PC-3 (cell line): ENCODE measurements around the gene TMEM59L. TPM values are rescaled to one million over a fixed set of nuclear protein-coding genes. Genes with fewer than 3 reads are reported as not detected.

Experiments
- ATAC-seq: fragments of 200-7000 bp; cut with Tn5 transposase; 2 replicates; pipeline ENCODE4 v1.9.1; 2020; ENCODE audit warnings: mild to moderate bottlenecking, moderate library complexity
- BruUV-seq: library from RNA; stranded (reverse); fragments of 400-500 nt; replicated peaks from 2 replicates; lab custom pipeline; 2021; lab: Mats Ljungman, UMichigan
- CTCF ChIA-PET: fragments of 300-600 bp; sonication (Branson Sonifier 250); formaldehyde crosslinking; loops from one replicate; lab custom pipeline; 2022; ENCODE audit warnings: antibody characterized with exemption; lab: Charles Lee
- POLR2A ChIA-PET: fragments of 300-600 bp; sonication (Branson Sonifier 250); formaldehyde crosslinking; loops from one replicate; lab custom pipeline; 2022; ENCODE audit warnings: antibody characterized with exemption; ENCODE audit not compliant: unreplicated experiment; lab: Charles Lee
- DNase-seq: peaks from one replicate; pipeline ENCODE4 v3.0.0-alpha.2; 2015
- H2AFZ ChIP-seq: fragments of 300-600 bp; sonication (generic); 2 replicates; pipeline ENCODE4 v1.6.0; 2016; ENCODE audit warnings: antibody characterized with exemption, low read length
- H3F3A ChIP-seq: fragments of 300-600 bp; sonication (generic); one replicate; pipeline ENCODE4 v1.6.0; 2017; ENCODE audit warnings: antibody characterized with exemption, low read length, control low read depth, mild to moderate bottlenecking; ENCODE audit not compliant: unreplicated experiment
- H3K27ac ChIP-seq: fragments of 300-600 bp; sonication (generic); 2 replicates; pipeline ENCODE4 v1.5.1; 2016; ENCODE audit warnings: mild to moderate bottlenecking, low read length
- H3K27me3 ChIP-seq: fragments of 300-600 bp; sonication (generic); 2 replicates; pipeline ENCODE4 v1.6.1; 2016; ENCODE audit warnings: low read length, mixed read lengths
- H3K36me3 ChIP-seq: fragments of 300-600 bp; sonication (generic); 2 replicates; pipeline ENCODE4 v1.6.1; 2016; ENCODE audit warnings: low read depth, mixed run types, low read length, mixed read lengths
- H3K4me1 ChIP-seq: fragments of 300-600 bp; sonication (generic); 2 replicates; pipeline ENCODE4 v1.5.1; 2016; ENCODE audit warnings: low read length; ENCODE audit not compliant: insufficient read depth
- H3K4me2 ChIP-seq: fragments of 300-600 bp; sonication (generic); 2 replicates; pipeline ENCODE4 v1.6.0; 2016; ENCODE audit warnings: low read length
- H3K4me3 ChIP-seq: fragments of 300-600 bp; sonication (generic); 2 replicates; pipeline ENCODE4 v1.5.1; 2016; ENCODE audit warnings: mild to moderate bottlenecking, low read length, mixed read lengths
- H3K79me2 ChIP-seq: fragments of 300-600 bp; sonication (generic); 2 replicates; pipeline ENCODE4 v1.6.1; 2017; ENCODE audit warnings: low read length, mixed read lengths
- H3K9ac ChIP-seq: fragments of 300-600 bp; sonication (generic); 2 replicates; pipeline ENCODE4 v1.6.0; 2016; ENCODE audit warnings: mild to moderate bottlenecking, low read length
- H3K9me2 ChIP-seq: fragments of 300-600 bp; sonication (generic); replicated peaks from 2 replicates; pipeline ENCODE4 v1.6.1; 2016; ENCODE audit warnings: mixed run types, low read length, mixed read lengths
- H3K9me3 ChIP-seq: fragments of 300-600 bp; sonication (generic); 2 replicates; pipeline ENCODE4 v1.6.1; 2016; ENCODE audit warnings: low read length, mixed read lengths
- H4K20me1 ChIP-seq: fragments of 300-600 bp; sonication (generic); 2 replicates; pipeline ENCODE4 v1.6.1; 2016; ENCODE audit warnings: low read length, mixed read lengths
- EZH2 ChIP-seq: fragments of 300-600 bp; sonication (generic); IDR thresholded peaks from one replicate; pipeline ENCODE4 v1.6.1; 2017; ENCODE audit warnings: antibody characterized with exemption, mild to moderate bottlenecking, low read length; ENCODE audit not compliant: unreplicated experiment
- EZH2phosphoT487 ChIP-seq: fragments of 300-600 bp; sonication (generic); IDR thresholded peaks from 2 replicates; pipeline ENCODE4 v1.6.1; 2018; ENCODE audit warnings: mild to moderate bottlenecking, antibody characterized with exemption, low read length, borderline replicate concordance
- intact Hi-C: fragments of 100-400 bp; cut with micrococcal nuclease; formaldehyde crosslinking; loops from 2 replicates; pipeline ENCODE4 v1.9.0; 2023
- total RNA-seq: library from RNA; depleted of rRNA; stranded (reverse); fragments of >200 nt; gene quantifications from 2 replicates; pipeline ENCODE4 v1.2.3, GENCODE V29; 2014
- TF ChIP-seq, protein P1 (sequence below): fragments of 300-600 bp; sonication (generic); conservative IDR thresholded peaks from 2 replicates; pipeline ENCODE4 v1.5.1; 2017; ENCODE audit warnings: antibody characterized with exemption, low read depth, mild to moderate bottlenecking, low read length

The TMEM59L gene
- total RNA-seq, 1 experiment from 2014 or later = 0.44 TPM

- Histone ChIP-seq H3K27ac (no peak overlapping the region), H3K9ac (no peak overlapping the region), H3K9me2 (no peaks in the 10 kb centered on the region), H3K9me3 (no peaks in the 10 kb centered on the region), H3K4me3 (no peak overlapping the region), H2AFZ (no peak overlapping the region), H3K36me3 (no peaks in the 10 kb centered on the region), H4K20me1 (no peaks in the 10 kb centered on the region), H3K4me2 (no peak overlapping the region), H3K4me1 (no peaks in the 10 kb centered on the region), H3K27me3 (no peaks in the 10 kb centered on the region), H3F3A (no peaks in the 10 kb centered on the region), H3K79me2 (no peaks in the 10 kb centered on the region)
- TF ChIP-seq EZH2phosphoT487 = no peak
- TF ChIP-seq, protein P1, sequence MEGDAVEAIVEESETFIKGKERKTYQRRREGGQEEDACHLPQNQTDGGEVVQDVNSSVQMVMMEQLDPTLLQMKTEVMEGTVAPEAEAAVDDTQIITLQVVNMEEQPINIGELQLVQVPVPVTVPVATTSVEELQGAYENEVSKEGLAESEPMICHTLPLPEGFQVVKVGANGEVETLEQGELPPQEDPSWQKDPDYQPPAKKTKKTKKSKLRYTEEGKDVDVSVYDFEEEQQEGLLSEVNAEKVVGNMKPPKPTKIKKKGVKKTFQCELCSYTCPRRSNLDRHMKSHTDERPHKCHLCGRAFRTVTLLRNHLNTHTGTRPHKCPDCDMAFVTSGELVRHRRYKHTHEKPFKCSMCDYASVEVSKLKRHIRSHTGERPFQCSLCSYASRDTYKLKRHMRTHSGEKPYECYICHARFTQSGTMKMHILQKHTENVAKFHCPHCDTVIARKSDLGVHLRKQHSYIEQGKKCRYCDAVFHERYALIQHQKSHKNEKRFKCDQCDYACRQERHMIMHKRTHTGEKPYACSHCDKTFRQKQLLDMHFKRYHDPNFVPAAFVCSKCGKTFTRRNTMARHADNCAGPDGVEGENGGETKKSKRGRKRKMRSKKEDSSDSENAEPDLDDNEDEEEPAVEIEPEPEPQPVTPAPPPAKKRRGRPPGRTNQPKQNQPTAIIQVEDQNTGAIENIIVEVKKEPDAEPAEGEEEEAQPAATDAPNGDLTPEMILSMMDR = no peak
- TF ChIP-seq EZH2 = no peak
- intact Hi-C loops = no loop called here
- ChIA-PET POLR2A (no interaction called here), CTCF (no interaction called here)
- no TSS peak for BruUV-seq
- ATAC-seq = no peak
- no peak for DNase-seq
Measured at GRCh38 chr19:18660939-18661670, 48.4 kb downstream of the TMEM59L start.

- H2AFZ ChIP-seq = no peak overlapping the region
- no peaks in the 10 kb centered on the region for H3K79me2 ChIP-seq
- H3K4me3 ChIP-seq = no peak overlapping the region
- H3K9me3 ChIP-seq = no peaks in the 10 kb centered on the region
- H3K4me2 ChIP-seq = no peak overlapping the region
- no peaks in the 10 kb centered on the region for H4K20me1 ChIP-seq
- H3K9ac ChIP-seq = no peak overlapping the region
- no peaks in the 10 kb centered on the region for H3K27me3 ChIP-seq
- DNase-seq (no peak), ATAC-seq (no peak)
- no peak overlapping the region for H3K27ac ChIP-seq
- TF ChIP-seq EZH2phosphoT487 (no peak), EZH2 (no peak)
- TF ChIP-seq, protein P1 = no peak
- intact Hi-C loops = no loop called here
- POLR2A ChIA-PET = no interaction called here
- BruUV-seq = no TSS peak
- H3K9me2 ChIP-seq = no peaks in the 10 kb centered on the region
- CTCF ChIA-PET = no interaction called here
- H3K4me1 ChIP-seq = no peaks in the 10 kb centered on the region
- no peaks in the 10 kb centered on the region for H3F3A ChIP-seq
- H3K36me3 ChIP-seq = no peaks in the 10 kb centered on the region
Measured at GRCh38 chr19:18662972-18663732, 50.5 kb downstream of the TMEM59L start.
